Muscle of arm (tissue), 12 donors: Measurements from ENCODE around the gene FRAS1. TPM values are rescaled to one million over a fixed set of nuclear protein-coding genes. Genes with fewer than 3 reads are reported as not detected.
"Not testable (repeated sequence)": the region's sequence is repeated elsewhere in the genome, so short reads cannot be mapped to it uniquely, and the experiment has no call there.

Experiments
- DNase-seq: peaks from one replicate; pipeline ENCODE4 v3.0.0-alpha.2; 2013
- polyA plus RNA-seq, 12 donors: library from polyadenylated mRNA; unstranded; fragments of 120-200 nt; gene quantifications; one replicate each; pipeline ENCODE4 v1.2.1, GENCODE V29; 2013; ENCODE audit not compliant: insufficient read length in 12 of 12

The FRAS1 gene
- polyA plus RNA-seq, 12 donors: 5.0 to 19.8 (median 8.0) TPM; not detected in 1

- no peak for DNase-seq
These were observed 105.7 kb downstream of the FRAS1 start for GRCh38 chr4:78162821-78163220.

DNA sequence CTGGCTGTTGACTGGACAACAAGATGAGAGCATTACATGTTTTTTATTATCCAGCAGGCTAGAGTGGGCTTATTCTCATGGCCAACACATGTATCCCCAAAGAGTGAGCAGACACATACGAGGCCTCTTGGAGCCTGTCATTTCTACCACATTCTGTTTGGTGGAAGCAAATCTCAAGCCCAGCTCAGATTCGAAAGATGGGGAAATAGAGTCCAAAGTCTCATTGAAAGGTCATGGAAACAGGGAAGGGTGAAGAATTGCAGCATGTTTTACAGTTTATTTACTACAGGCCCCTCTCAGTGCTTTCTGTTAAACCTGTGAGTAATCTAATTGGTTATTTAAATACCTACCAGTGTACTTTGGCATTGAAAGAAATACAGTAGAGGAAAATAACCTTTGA is 108.6 kb downstream of the FRAS1 start:
- DNase-seq: no peak

DNA sequence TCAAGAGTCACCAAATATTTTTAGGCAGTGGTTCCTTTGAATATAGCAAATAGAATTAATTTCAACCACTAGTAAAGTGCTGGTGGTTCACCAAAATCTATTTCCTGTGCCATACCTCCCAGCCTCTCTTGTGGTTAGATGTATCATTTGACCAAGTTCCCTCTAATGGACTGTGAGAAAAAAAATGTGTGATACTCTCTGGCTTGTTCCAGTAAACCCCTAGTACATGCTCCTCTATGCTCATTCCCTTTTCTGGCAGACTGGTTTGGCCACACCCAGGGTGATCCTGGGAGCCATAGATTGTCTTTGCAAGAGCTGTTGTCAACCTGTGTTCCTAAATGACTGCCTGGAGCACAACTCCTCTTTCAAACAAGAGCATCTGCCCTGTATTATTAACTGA is 109.5 kb downstream of the FRAS1 start:
- DNase-seq: no peak

DNA sequence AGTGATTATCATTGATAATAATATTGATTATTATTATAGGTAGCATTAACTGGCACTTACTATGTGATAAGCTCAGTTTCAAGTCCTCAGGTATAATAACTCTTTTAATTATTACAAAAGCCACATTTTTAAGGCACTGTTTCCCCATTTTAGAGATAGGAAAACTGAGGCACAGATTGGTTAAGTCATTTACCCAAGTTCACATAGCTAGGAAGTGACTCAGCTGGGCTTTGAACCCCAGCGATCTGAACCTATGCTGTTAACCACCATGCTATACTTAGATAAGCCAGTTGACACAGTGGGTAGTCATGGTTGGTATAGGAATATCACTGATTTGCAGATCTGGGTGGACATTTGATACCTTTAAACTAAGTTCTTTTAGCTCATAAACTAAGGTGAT is 110.4 kb downstream of the FRAS1 start:
- no peak for DNase-seq

GRCh38 chr4:78168029-78168428 is 110.9 kb downstream of the FRAS1 start:
- no peak for DNase-seq

GRCh38 chr4:78169728-78170127 is 112.6 kb downstream of the FRAS1 start:
- no peak for DNase-seq

GRCh38 chr4:78171482-78171881 is 114.4 kb downstream of the FRAS1 start:
- DNase-seq: no peak

DNA sequence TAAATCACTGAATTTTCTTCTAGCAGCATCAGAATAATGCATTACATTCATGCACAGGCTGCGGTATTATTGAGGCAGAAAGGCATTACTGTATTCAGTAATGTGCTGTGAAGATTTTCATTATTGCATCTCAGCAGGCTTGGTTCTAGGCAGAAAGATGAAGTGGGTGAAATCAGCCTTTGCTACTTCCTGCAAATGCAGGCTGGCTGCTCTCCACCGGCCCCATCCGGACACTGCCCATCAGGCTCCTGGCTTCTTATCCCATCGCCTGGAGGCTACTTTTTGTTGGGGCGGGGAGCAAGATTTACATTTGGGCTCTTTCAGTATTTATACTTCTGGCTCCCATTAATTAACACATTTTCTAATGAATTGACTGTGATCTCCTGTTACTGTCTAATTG is 117.8 kb downstream of the FRAS1 start:
- DNase-seq: no peak

DNA sequence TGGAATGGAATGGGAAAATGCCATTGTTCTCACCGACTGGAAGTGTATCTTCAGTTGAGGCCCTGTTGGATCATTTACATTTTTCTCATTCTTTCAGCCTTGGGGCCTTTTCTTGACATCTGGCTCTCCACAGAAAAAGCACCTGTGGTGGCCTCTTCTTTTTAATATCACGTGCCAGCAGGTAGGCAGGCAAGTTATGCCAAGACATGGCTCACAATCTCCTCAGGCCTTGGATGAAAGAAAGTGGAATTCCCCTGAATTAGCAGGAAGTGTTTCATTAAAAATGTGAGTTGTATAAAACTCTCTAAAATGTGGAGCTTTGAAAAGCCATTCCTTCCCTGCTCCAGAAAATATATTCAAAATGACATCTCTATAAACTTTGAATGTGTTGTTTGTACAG is 122.1 kb downstream of the FRAS1 start:
- DNase-seq: no peak

DNA sequence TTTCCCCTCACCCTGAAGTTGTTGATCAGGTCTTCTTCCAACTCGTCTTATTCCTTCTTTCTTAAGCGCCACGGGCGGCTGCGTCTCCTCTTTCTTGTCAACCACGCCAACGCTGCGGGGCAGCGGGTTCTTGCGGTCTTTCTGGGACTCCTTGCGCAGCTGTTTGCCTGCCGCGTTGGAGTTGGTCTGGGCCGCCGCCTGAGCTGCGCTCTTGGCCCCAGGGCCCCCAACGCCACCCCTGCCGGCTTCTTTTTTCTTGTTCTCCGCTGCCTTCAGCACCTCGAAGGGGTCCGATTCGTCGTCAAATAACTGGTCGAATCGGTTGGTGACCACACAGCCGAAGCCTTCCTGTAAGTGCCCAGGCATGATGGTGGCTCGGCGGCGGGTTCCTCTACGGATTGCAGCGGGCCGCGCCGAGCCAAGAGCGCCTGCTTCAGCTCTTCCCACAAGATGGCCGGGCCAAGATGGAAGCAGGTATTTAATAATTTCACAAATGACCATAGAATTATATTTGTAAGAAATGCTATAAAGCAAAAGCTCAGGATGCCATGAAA is 124.6 kb downstream of the FRAS1 start:
- not testable (repeated sequence) for DNase-seq

- DNase-seq: no peak
These were observed 127.5 kb downstream of the FRAS1 start for GRCh38 chr4:78184584-78184983.

GRCh38 chr4:78185117-78185516 is 128.0 kb downstream of the FRAS1 start:
- no peak for DNase-seq

DNA sequence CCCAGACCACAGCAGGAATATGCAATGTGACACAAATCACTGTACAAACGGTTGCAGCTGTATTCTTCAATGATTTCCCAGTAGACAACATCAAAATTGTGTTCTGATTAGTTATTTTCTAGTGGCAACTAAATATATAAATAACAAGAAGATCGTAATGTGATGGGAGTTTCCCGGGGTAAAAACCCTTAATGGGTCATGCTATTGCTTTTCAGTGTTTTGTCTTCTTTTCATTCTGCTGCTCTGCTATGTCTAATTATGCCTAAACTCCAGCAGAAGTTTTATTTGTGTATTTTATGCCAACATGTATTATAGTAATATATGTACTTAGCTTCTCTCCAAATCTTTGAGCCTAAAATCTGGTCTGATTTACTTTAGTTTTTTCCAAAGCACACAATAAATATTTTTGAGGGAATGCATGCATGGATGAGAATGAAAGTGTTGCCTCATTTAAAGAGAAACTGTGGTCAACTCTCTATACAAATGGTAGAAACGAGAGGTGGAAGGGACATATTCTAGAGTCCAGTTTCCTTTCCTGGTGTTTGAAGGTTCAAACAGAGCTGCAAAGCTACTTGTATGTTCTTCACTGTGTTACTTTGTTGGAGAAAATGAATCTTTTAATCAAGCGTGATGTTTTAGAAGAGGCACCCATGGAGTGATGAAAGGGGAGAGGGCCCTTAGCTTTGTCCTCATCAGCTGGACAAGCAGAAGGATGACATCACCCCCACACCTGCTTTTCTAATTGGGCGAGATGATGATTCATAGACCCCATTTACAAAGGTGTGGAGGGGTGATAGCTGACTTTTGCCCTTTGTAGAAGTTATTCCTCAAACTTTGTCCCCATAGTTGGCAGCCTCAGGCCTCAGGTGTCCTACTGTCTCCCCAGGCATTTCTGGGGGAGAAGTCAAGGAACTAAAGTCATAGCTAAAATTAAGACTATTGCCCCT is 129.7 kb downstream of the FRAS1 start:
- no peak for DNase-seq

GRCh38 chr4:78190068-78190467 is 132.9 kb downstream of the FRAS1 start:
- no peak for DNase-seq

DNA sequence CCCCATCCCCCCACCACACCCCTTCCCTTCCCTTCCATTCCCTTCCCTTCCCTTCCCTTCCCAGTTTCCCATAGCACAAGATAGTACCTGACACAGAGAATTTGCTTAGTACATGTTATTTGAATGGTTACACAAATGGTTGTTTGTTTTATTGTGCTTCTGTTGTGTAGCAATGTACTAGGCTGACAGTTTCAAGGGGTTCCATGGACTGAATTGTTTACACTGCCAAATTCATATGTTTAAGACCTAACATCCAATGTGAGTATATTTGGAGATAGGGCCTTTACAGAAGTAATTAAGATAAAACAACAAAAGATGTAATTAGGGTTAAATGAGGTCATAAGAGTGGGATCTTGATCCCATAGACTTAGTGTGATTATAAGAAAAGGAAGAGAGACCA is 133.5 kb downstream of the FRAS1 start:
- no peak for DNase-seq

DNA sequence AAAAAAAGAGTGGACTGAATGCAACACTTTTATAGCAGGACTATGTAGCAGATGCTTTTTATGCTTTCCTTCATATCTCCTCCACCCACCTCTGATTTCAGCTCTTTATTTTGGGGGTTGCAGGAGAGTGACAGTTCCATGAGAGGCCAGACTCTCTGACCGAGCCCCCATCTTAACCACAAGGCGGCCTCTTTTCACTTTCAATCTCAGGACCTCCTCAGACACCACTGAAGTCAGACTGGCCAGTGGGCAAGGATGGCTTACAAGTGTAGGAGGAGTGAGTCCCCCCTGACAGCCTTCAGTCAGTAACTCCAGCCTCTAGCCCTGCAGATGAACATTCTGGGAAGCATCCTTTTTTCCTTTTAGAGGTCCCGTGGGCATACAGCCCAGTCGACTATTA is 140.8 kb downstream of the FRAS1 start:
- DNase-seq: no peak

DNA sequence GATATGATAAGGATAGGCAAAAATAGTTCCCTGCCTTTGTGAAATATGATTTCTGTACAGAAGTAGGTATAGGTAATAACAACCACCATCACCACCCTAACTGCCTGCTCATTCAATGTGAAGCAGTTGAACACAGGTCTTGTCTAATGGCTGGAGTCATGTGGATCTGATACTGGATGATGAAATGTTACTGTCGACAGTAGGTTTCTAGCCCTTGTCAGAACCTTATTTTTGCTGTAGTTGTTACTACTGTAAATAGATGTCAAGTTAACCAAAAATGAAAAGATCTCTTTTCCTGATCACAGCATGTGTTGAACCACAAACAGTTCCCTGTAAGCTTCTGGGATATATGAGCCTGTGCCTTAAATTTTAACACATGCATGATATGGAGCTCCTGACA is 142.9 kb downstream of the FRAS1 start:
- DNase-seq: no peak

DNA sequence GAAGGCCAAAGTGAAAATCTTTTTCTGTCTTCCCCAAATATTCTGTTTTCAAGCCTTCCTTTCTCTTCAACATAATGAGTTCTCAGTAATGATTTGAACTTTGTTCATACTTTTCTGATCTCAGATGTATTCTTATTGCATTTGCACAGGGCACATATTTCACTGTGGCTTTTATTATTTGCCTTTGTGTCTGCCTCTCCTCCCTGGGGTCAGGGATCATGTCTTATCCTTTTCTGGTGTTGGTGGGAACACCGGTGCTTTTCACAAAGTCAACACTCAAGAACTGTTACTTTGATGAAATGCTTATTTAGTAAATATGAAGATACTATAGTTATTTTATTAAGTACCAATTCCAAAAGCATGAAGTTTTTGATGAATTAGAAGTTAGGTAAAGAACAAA is 143.8 kb downstream of the FRAS1 start:
- DNase-seq: no peak

DNA sequence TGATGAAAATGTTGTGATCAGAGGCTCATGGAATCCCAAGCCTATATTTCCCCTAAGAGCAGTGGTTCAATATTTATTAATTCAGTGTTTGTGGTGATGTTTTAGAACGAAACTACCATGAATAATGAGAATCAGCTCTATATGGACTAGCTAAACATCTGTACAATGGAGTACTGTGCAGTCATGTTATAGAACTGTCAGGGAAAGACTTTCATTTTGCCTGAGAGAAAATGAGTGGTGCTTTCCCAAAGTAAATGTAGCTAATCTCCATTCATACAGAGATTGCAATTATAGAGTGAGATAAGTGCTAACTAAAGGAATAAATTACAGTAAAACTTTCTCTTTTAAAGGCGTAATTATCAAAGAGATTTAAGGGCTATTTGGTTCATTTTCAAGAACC is 147.1 kb downstream of the FRAS1 start:
- no peak for DNase-seq

- no peak for DNase-seq
These were observed 148.5 kb downstream of the FRAS1 start for GRCh38 chr4:78205591-78205990.

DNA sequence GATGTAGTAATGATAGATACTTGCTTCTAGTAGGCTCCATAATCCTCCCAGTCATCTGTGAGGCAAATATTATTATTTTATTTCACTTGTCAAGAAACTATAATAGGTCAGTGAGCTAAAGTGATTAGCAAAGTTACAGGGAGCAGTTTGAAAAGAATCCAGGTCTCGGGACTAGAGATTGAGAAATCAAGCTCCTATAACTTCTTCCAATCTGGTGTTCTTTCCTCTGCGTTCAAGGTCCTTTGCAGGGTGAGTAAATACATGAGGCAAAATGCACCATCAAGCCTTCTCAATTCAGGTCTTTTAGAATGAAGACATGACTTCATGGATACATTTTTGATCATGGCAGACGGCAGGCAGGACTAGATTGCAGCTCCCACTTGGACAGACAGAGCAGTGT is 150.4 kb downstream of the FRAS1 start:
- DNase-seq: no peak

- DNase-seq: no peak
These were observed 150.8 kb downstream of the FRAS1 start for GRCh38 chr4:78207951-78208350.

DNA sequence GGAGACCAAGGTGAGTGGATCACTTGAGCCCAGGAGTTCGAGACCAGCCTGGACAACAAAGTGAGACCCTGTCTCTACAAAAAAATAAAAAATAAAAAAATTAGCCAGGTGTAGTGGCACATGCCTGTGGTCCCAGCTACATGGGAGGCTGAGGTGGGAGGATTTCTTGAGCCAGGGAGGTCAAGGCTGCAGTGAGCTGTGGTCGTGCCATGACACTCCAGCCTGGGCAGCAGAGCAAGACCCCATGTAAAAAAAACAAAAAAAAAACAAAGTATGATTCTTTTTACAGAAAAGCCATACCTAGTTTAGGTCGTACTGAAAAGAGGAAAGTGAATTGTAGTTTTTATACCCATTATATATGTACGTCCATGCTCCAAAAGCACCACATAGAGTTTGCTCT is 151.8 kb downstream of the FRAS1 start:
- not testable (repeated sequence) for DNase-seq
